GM21528 (cell line): ENCODE measurements around the gene NSRP1.
A peak's percentile ranks its signal among the peaks of the same experiment; 100 is the strongest.
"Not testable (repeated sequence)": the region's sequence is repeated elsewhere in the genome, so short reads cannot be mapped to it uniquely, and the experiment has no call there.

Experiments
- ATAC-seq: cut with Tn5 transposase; IDR thresholded peaks from one replicate; pipeline ENCODE4 v1.9.1; 2021; ENCODE audit warnings: mild to moderate bottlenecking, moderate library complexity; ENCODE audit not compliant: unreplicated experiment, low FRiP score

NSRP1 gene

GRCh38 chr17:30118635-30119034 lies 2.0 kb downstream of the NSRP1 start:
- ATAC-seq, result not testable (repeated sequence)

- ATAC-seq, result no peak
Observed at GRCh38 chr17:30124273-30124796, 7.7 kb downstream of the NSRP1 start.

- ATAC-seq, result no peak
Observed at GRCh38 chr17:30130121-30130520, 13.5 kb downstream of the NSRP1 start.

GRCh38 chr17:30132615-30133014 lies 16.0 kb downstream of the NSRP1 start:
- no peak for ATAC-seq

- no peak for ATAC-seq
Observed at GRCh38 chr17:30133197-30133596, 16.6 kb downstream of the NSRP1 start.

- ATAC-seq, result no peak
Observed at GRCh38 chr17:30134551-30134950, 17.9 kb downstream of the NSRP1 start.

GRCh38 chr17:30137158-30137557 lies 20.5 kb downstream of the NSRP1 start:
- ATAC-seq, result no peak

- not testable (repeated sequence) for ATAC-seq
Observed at GRCh38 chr17:30147860-30148259, 31.2 kb downstream of the NSRP1 start.

GRCh38 chr17:30148376-30148775 lies 31.8 kb downstream of the NSRP1 start:
- ATAC-seq, result no peak

GRCh38 chr17:30151471-30151870 lies 34.9 kb downstream of the NSRP1 start:
- no peak for ATAC-seq

GRCh38 chr17:30153463-30153862 lies 36.8 kb downstream of the NSRP1 start:
- no peak for ATAC-seq

GRCh38 chr17:30155389-30155788 lies 38.8 kb downstream of the NSRP1 start:
- ATAC-seq, result no peak

- no peak for ATAC-seq
Observed at GRCh38 chr17:30158896-30159625, 42.4 kb downstream of the NSRP1 start.

- no peak for ATAC-seq
Observed at GRCh38 chr17:30160419-30161172, 44.0 kb downstream of the NSRP1 start.

- no peak for ATAC-seq
Observed at GRCh38 chr17:30161601-30162000, 45.0 kb downstream of the NSRP1 start.

- ATAC-seq, result no peak
Observed at GRCh38 chr17:30164531-30164930, 47.9 kb downstream of the NSRP1 start.

- ATAC-seq, result no peak
Observed at GRCh38 chr17:30165147-30165546, 48.5 kb downstream of the NSRP1 start.

- ATAC-seq, result no peak
Observed at GRCh38 chr17:30165960-30166359, 49.3 kb downstream of the NSRP1 start.

GRCh38 chr17:30170415-30170987 lies 53.9 kb downstream of the NSRP1 start:
- no peak for ATAC-seq

GRCh38 chr17:30172560-30172959 lies 55.9 kb downstream of the NSRP1 start:
- ATAC-seq, result no peak

GRCh38 chr17:30173649-30174048 lies 57.0 kb downstream of the NSRP1 start:
- peak; percentile 56 for ATAC-seq
